HepG2 (cell line): Measurements from ENCODE around the gene ADSS1. TPM values are rescaled to one million over a fixed set of nuclear protein-coding genes. Genes with fewer than 3 reads are reported as not detected.
A peak's percentile ranks its signal among the peaks of the same experiment; 100 is the strongest.

ENCODE experiments used
- BORCS8-MEF2B ChIP-seq: sonication (generic); formaldehyde crosslinking; IDR thresholded peaks from 2 replicates; pipeline ENCODE4 v1.8.0; 2022; ENCODE audit warnings: mild to moderate bottlenecking, missing genetic modification reagents
- CBX1 ChIP-seq: IDR thresholded peaks from one replicate; pipeline ENCODE4 v1.6.1; 2016; ENCODE audit warnings: antibody characterized with exemption, low read depth
- CCDC6 ChIP-seq: sonication (generic); formaldehyde crosslinking; IDR thresholded peaks from 2 replicates; pipeline ENCODE4 v1.8.1; 2022; ENCODE audit warnings: mild to moderate bottlenecking, missing genetic modification reagents, moderate library complexity
- GATA4 ChIP-seq: sonication (generic); IDR thresholded peaks from 2 replicates; pipeline ENCODE4 v1.6.1; 2016; ENCODE audit warnings: antibody characterized with exemption, low read depth, borderline replicate concordance
- KLF11 ChIP-seq: IDR thresholded peaks from 2 replicates; pipeline ENCODE4 v1.6.1; 2016; ENCODE audit warnings: missing compliant biosample characterization
- RARA ChIP-seq: IDR thresholded peaks from 2 replicates; pipeline ENCODE4 v1.6.1; 2016; ENCODE audit warnings: missing genetic modification reagents, missing compliant biosample characterization
- RBFOX2 ChIP-seq: fragments of 200-400 bp; formaldehyde crosslinking; IDR thresholded peaks from 2 replicates; pipeline ENCODE4 v1.6.1; 2017; ENCODE audit warnings: low read depth, mild to moderate bottlenecking, low read length
- SAP130 ChIP-seq: IDR thresholded peaks from 2 replicates; pipeline ENCODE4 v1.6.1; 2016; ENCODE audit warnings: low read depth
- SIN3A ChIP-seq: IDR thresholded peaks from 2 replicates; pipeline ENCODE4 v1.6.1; 2011; ENCODE audit warnings: low read depth, mild to moderate bottlenecking, control low read depth, low read length, borderline replicate concordance
- SRSF1 ChIP-seq: fragments of 200-400 bp; formaldehyde crosslinking; optimal IDR thresholded peaks from 2 replicates; pipeline ENCODE3; 2017; ENCODE audit warnings: mild to moderate bottlenecking, low read depth, low read length, moderate library complexity
- SRY ChIP-seq: sonication (generic); formaldehyde crosslinking; IDR thresholded peaks from 2 replicates; pipeline ENCODE4 v1.8.0; 2022; ENCODE audit warnings: mild to moderate bottlenecking, missing genetic modification reagents
- ZNF121 ChIP-seq: sonication (generic); formaldehyde crosslinking; IDR thresholded peaks from 2 replicates; pipeline ENCODE4 v1.5.0; 2020; ENCODE audit warnings: mild to moderate bottlenecking, missing genetic modification reagents
- polyA plus RNA-seq, 8 experiments: library from polyadenylated mRNA; depleted of rRNA in 3 of 8; stranded (reverse) in 7 of 8; unstranded in 1 of 8; fragments of >200 nt; fragmentation: Illumina TruSeq in 4 of 8; extraction: Trizol in 4 of 8; gene quantifications; 2 replicates each; pipeline versions ENCODE4 v1.2.1 to v1.2.3, GENCODE V29; 2011 to 2016; ENCODE audit warnings: low read depth in 4 of 8, missing spikeins in 1 of 8, mixed read lengths in 1 of 8; ENCODE audit not compliant: insufficient read depth in 1 of 8
- total RNA-seq, 5 experiments: library from RNA; depleted of rRNA; stranded (reverse); fragments of >200 nt; fragmentation: Illumina TruSeq; extraction: Trizol; gene quantifications; 2 replicates each; pipeline ENCODE4 v1.2.3, GENCODE V29; 2016; ENCODE audit warnings: low read depth in 1 of 5
- TF ChIP-seq, protein P1 (sequence below): sonication (generic); formaldehyde crosslinking; conservative IDR thresholded peaks from 2 replicates; pipeline ENCODE4 v1.8.1; 2023; ENCODE audit warnings: missing genetic modification reagents
- TF ChIP-seq, protein P2 (sequence below): sonication (generic); formaldehyde crosslinking; IDR thresholded peaks from 2 replicates; pipeline ENCODE4 v1.5.0; 2020; ENCODE audit warnings: mild to moderate bottlenecking, missing genetic modification reagents
- TF ChIP-seq, protein P3 (sequence below): fragments of 450-650 bp; IDR thresholded peaks from 2 replicates; pipeline ENCODE4 v1.6.1; 2016
- TF ChIP-seq, protein P4 (sequence below): IDR thresholded peaks from 2 replicates; pipeline ENCODE4 v1.6.1; 2016; ENCODE audit warnings: low read depth, missing genetic modification reagents, missing compliant biosample characterization
- TF ChIP-seq, protein P5 (sequence below): sonication (generic); formaldehyde crosslinking; IDR thresholded peaks from 2 replicates; pipeline ENCODE4 v1.4.0; 2020; ENCODE audit warnings: missing genetic modification reagents, borderline replicate concordance

ADSS1 gene
- total and polyA plus RNA-seq, 2 of the 13 experiments (the other 11 are each of a cell fraction or from before 2014, with no cell fraction given): 1.0 to 36.7 TPM

DNA sequence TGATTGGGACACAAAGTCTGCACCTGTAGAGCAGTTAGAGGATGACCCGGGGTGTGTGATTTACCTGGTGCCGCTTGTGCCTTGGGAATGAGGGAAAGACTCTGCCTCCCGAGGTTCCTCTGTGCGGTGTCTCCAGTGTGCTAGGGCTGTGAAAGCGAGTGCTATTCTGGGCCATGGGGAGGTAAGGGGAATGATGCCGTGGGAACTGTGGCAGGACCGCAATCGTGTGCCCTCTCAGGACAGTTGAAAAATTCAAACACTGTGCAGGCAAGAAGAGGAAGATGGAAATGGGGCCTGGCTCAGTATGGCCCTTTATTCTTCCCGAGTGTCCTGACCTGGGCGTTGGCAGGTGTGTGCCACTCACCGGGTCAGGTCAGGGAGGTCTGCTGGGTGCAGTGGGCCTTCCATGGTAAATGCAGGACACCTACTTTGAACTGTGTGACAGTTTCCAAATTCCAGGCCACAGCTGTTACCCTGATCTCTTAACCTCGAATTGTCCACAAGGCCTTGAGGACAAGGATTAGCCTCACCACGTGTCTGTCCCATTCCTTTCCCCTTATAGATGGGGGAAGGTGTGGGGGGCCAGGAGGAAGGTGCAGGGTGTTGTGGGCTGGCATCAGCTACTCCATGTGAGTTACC, 30.3 kb downstream of the ADSS1 start (continued):
- peak; percentile 15; the same call in 1 of the 2 replicates for TF ChIP-seq SIN3A
- no peak for TF ChIP-seq ZNF121 (CRISPR knock-in tag)
- TF ChIP-seq, protein P1, sequence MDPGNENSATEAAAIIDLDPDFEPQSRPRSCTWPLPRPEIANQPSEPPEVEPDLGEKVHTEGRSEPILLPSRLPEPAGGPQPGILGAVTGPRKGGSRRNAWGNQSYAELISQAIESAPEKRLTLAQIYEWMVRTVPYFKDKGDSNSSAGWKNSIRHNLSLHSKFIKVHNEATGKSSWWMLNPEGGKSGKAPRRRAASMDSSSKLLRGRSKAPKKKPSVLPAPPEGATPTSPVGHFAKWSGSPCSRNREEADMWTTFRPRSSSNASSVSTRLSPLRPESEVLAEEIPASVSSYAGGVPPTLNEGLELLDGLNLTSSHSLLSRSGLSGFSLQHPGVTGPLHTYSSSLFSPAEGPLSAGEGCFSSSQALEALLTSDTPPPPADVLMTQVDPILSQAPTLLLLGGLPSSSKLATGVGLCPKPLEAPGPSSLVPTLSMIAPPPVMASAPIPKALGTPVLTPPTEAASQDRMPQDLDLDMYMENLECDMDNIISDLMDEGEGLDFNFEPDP: 0 out of 2 replicates have a peak, but pooled peaks have one; percentile 13
- TF ChIP-seq SRY (CRISPR knock-in tag): peak; percentile 46; the same call in 1 of the 2 replicates
- TF ChIP-seq SAP130 (CRISPR knock-in tag): peak; percentile 70
- TF ChIP-seq CCDC6 (CRISPR knock-in tag): 0 out of 2 replicates have a peak, but pooled peaks have one; percentile 32
- TF ChIP-seq CBX1: peak; percentile 32
- TF ChIP-seq SRSF1: no peak
- TF ChIP-seq, protein P2, sequence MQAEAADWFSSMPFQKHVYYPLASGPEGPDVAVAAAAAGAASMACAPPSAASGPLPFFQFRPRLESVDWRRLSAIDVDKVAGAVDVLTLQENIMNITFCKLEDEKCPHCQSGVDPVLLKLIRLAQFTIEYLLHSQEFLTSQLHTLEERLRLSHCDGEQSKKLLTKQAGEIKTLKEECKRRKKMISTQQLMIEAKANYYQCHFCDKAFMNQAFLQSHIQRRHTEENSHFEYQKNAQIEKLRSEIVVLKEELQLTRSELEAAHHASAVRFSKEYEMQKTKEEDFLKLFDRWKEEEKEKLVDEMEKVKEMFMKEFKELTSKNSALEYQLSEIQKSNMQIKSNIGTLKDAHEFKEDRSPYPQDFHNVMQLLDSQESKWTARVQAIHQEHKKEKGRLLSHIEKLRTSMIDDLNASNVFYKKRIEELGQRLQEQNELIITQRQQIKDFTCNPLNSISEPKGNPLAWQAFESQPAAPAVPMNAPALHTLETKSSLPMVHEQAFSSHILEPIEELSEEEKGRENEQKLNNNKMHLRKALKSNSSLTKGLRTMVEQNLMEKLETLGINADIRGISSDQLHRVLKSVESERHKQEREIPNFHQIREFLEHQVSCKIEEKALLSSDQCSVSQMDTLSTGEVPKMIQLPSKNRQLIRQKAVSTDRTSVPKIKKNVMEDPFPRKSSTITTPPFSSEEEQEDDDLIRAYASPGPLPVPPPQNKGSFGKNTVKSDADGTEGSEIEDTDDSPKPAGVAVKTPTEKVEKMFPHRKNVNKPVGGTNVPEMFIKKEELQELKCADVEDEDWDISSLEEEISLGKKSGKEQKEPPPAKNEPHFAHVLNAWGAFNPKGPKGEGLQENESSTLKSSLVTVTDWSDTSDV (CRISPR knock-in tag): no peak
- TF ChIP-seq, protein P3, sequence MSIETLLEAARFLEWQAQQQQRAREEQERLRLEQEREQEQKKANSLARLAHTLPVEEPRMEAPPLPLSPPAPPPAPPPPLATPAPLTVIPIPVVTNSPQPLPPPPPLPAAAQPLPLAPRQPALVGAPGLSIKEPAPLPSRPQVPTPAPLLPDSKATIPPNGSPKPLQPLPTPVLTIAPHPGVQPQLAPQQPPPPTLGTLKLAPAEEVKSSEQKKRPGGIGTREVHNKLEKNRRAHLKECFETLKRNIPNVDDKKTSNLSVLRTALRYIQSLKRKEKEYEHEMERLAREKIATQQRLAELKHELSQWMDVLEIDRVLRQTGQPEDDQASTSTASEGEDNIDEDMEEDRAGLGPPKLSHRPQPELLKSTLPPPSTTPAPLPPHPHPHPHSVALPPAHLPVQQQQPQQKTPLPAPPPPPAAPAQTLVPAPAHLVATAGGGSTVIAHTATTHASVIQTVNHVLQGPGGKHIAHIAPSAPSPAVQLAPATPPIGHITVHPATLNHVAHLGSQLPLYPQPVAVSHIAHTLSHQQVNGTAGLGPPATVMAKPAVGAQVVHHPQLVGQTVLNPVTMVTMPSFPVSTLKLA: peak; percentile 42; the same call in 1 of the 2 replicates
- TF ChIP-seq KLF11 (CRISPR knock-in tag): no peak
- TF ChIP-seq, protein P4, sequence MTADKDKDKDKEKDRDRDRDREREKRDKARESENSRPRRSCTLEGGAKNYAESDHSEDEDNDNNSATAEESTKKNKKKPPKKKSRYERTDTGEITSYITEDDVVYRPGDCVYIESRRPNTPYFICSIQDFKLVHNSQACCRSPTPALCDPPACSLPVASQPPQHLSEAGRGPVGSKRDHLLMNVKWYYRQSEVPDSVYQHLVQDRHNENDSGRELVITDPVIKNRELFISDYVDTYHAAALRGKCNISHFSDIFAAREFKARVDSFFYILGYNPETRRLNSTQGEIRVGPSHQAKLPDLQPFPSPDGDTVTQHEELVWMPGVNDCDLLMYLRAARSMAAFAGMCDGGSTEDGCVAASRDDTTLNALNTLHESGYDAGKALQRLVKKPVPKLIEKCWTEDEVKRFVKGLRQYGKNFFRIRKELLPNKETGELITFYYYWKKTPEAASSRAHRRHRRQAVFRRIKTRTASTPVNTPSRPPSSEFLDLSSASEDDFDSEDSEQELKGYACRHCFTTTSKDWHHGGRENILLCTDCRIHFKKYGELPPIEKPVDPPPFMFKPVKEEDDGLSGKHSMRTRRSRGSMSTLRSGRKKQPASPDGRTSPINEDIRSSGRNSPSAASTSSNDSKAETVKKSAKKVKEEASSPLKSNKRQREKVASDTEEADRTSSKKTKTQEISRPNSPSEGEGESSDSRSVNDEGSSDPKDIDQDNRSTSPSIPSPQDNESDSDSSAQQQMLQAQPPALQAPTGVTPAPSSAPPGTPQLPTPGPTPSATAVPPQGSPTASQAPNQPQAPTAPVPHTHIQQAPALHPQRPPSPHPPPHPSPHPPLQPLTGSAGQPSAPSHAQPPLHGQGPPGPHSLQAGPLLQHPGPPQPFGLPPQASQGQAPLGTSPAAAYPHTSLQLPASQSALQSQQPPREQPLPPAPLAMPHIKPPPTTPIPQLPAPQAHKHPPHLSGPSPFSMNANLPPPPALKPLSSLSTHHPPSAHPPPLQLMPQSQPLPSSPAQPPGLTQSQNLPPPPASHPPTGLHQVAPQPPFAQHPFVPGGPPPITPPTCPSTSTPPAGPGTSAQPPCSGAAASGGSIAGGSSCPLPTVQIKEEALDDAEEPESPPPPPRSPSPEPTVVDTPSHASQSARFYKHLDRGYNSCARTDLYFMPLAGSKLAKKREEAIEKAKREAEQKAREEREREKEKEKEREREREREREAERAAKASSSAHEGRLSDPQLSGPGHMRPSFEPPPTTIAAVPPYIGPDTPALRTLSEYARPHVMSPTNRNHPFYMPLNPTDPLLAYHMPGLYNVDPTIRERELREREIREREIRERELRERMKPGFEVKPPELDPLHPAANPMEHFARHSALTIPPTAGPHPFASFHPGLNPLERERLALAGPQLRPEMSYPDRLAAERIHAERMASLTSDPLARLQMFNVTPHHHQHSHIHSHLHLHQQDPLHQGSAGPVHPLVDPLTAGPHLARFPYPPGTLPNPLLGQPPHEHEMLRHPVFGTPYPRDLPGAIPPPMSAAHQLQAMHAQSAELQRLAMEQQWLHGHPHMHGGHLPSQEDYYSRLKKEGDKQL: 0 out of 2 replicates have a peak, but pooled peaks have one; percentile 7
- TF ChIP-seq RARA (CRISPR knock-in tag): 0 out of 2 replicates have a peak, but pooled peaks have one; percentile 35
- TF ChIP-seq BORCS8-MEF2B (CRISPR knock-in tag): peak; percentile 6; the same call in 1 of the 2 replicates
- TF ChIP-seq, protein P5, sequence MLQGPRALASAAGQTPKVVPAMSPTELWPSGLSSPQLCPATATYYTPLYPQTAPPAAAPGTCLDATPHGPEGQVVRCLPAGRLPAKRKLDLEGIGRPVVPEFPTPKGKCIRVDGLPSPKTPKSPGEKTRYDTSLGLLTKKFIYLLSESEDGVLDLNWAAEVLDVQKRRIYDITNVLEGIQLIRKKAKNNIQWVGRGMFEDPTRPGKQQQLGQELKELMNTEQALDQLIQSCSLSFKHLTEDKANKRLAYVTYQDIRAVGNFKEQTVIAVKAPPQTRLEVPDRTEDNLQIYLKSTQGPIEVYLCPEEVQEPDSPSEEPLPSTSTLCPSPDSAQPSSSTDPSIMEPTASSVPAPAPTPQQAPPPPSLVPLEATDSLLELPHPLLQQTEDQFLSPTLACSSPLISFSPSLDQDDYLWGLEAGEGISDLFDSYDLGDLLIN (CRISPR knock-in tag): 0 out of 2 replicates have a peak, but pooled peaks have one; percentile 22
- 0 out of 2 replicates have a peak, but pooled peaks have one; percentile 21 for TF ChIP-seq GATA4
- 0 out of 2 replicates have a peak, but pooled peaks have one; percentile 39 for TF ChIP-seq RBFOX2
